GM12878 (cell line): ENCODE measurements around the gene SKIDA1. TPM values are rescaled to one million over a fixed set of nuclear protein-coding genes. Genes with fewer than 3 reads are reported as not detected.

Experiments used
- ATAC-seq: fragments of 200-7000 bp; cut with Tn5 transposase; 3 replicates; pipeline ENCODE4 v1.9.1; 2020; ENCODE audit warnings: mild to moderate bottlenecking, moderate library complexity
- BruUV-seq: library from RNA; stranded (reverse); fragments of 400-500 nt; replicated peaks from 2 replicates; lab custom pipeline; 2021; lab: Mats Ljungman, UMichigan
- CTCF ChIA-PET: fragments of 300-600 bp; sonication (Branson Sonifier 250); formaldehyde crosslinking; extraction: SDS; loops from one replicate; lab custom pipeline; 2021; ENCODE audit warnings: inconsistent platforms; lab: Yijun Ruan, JAX
- POLR2A ChIA-PET: fragments of 350-600 bp; formaldehyde crosslinking; extraction: SDS; loops from one replicate; lab custom pipeline; 2021; ENCODE audit warnings: inconsistent platforms; lab: Charles Lee
- RAD21 ChIA-PET: fragments of 300-600 bp; sonication (Branson Sonifier 250); formaldehyde crosslinking; loops from one replicate; lab custom pipeline; 2023; ENCODE audit warnings: antibody characterized with exemption; ENCODE audit not compliant: unreplicated experiment; lab: Charles Lee
- SMC1A ChIA-PET: fragments of 300-600 bp; sonication (Branson Sonifier 250); formaldehyde crosslinking; loops from one replicate; lab custom pipeline; 2023; ENCODE audit not compliant: unreplicated experiment, uncharacterized antibody; lab: Charles Lee
- DNase-seq: peaks from one replicate; pipeline ENCODE4 v3.0.0-alpha.2; 2011; ENCODE audit warnings: low read depth, low spot score
- FAIRE-seq: peaks from 3 replicates; lab custom pipeline; 2011; peaks lifted over from hg19 to GRCh38; lab: Jason Lieb, UNC
- H2AFZ ChIP-seq: 2 replicates; pipeline ENCODE4 v1.6.0; 2011; ENCODE audit warnings: low read depth, low read length, control low read depth; ENCODE audit not compliant: control insufficient read depth
- H3K27ac ChIP-seq: 2 replicates; pipeline ENCODE4 v1.5.1; 2011; ENCODE audit warnings: control low read depth; ENCODE audit not compliant: control insufficient read depth, insufficient read depth
- H3K27me3 ChIP-seq, 2 experiments: replicated peaks in 1 of 2; 2 replicates each; pipeline versions ENCODE4 v1.6.0 to v1.6.1; 2011; ENCODE audit warnings: low read length in 1 of 2; ENCODE audit not compliant: control insufficient read depth in 2 of 2, insufficient read depth in 2 of 2
- H3K36me3 ChIP-seq, 2 experiments: 2 replicates each; pipeline ENCODE4 v1.5.1; 2011; ENCODE audit warnings: low read length in 1 of 2; ENCODE audit not compliant: control insufficient read depth in 2 of 2, insufficient read depth in 2 of 2
- H3K4me1 ChIP-seq: 2 replicates; pipeline ENCODE4 v1.6.1; 2011; ENCODE audit warnings: mild to moderate bottlenecking, low read length, moderate library complexity, mixed read lengths; ENCODE audit not compliant: control insufficient read depth, insufficient read depth
- H3K4me2 ChIP-seq: 2 replicates; pipeline ENCODE4 v1.6.0; 2011; ENCODE audit warnings: control low read depth; ENCODE audit not compliant: control insufficient read depth, insufficient read depth
- H3K4me3 ChIP-seq: fragments of 200-600 bp; sonication (generic); 2 replicates; pipeline ENCODE4 v1.5.1; 2016
- H3K79me2 ChIP-seq: 2 replicates; pipeline ENCODE4 v1.6.0; 2011; ENCODE audit warnings: low read length; ENCODE audit not compliant: control insufficient read depth, insufficient read depth
- H3K9ac ChIP-seq: 2 replicates; pipeline ENCODE4 v1.8.0; 2011; ENCODE audit warnings: low read length, control low read depth, mixed read lengths; ENCODE audit not compliant: control insufficient read depth, insufficient read depth
- H3K9me3 ChIP-seq: replicated peaks from 3 replicates; pipeline ENCODE4 v1.5.1; 2011; ENCODE audit warnings: mild to moderate bottlenecking, low read length; ENCODE audit not compliant: control insufficient read depth, insufficient read depth
- H4K20me1 ChIP-seq: 2 replicates; pipeline ENCODE4 v1.6.0; 2011; ENCODE audit not compliant: control insufficient read depth, insufficient read depth
- ATF3 ChIP-seq: IDR thresholded peaks from 2 replicates; pipeline ENCODE4 v1.6.1; 2011; ENCODE audit warnings: low read depth, mild to moderate bottlenecking, low read length, moderate library complexity, borderline replicate concordance; ENCODE audit errors: extremely low read depth
- BMI1 ChIP-seq: fragments of 450-650 bp; IDR thresholded peaks from 2 replicates; pipeline ENCODE4 v1.6.1; 2016; ENCODE audit warnings: mild to moderate bottlenecking, moderate library complexity, borderline replicate concordance
- E2F8 ChIP-seq: fragments of 450-650 bp; IDR thresholded peaks from 2 replicates; pipeline ENCODE4 v1.6.1; 2018; ENCODE audit warnings: mild to moderate bottlenecking, low read depth, moderate library complexity; ENCODE audit not compliant: partially characterized antibody
- EGR1 ChIP-seq, 2 experiments: IDR thresholded peaks; 1 replicate in 1 of 2; 2 replicates in 1 of 2; pipeline ENCODE4 v1.6.1; 2011 to 2012; ENCODE audit warnings: low read depth in 2 of 2, low read length in 2 of 2, borderline replicate concordance in 1 of 2, mild to moderate bottlenecking in 1 of 2, moderate library complexity in 1 of 2
- ETV6 ChIP-seq, 2 experiments: fragments of 450-650 bp in 1 of 2; IDR thresholded peaks in 1 of 2; conservative IDR thresholded peaks in 1 of 2; 2 replicates each; pipeline ENCODE4 v1.6.1; 2014; ENCODE audit warnings: antibody characterized with exemption in 1 of 2, borderline replicate concordance in 1 of 2, low read depth in 1 of 2, mild to moderate bottlenecking in 1 of 2, moderate library complexity in 1 of 2
- GABPA ChIP-seq: IDR thresholded peaks from 2 replicates; pipeline ENCODE4 v1.6.1; 2014; ENCODE audit warnings: antibody characterized with exemption, low read depth, mild to moderate bottlenecking, inconsistent platforms
- HCFC1 ChIP-seq: fragments of 150-350 bp; IDR thresholded peaks from 2 replicates; pipeline ENCODE4 v1.6.1; 2014; ENCODE audit warnings: low read length
- HDGF ChIP-seq: fragments of 450-650 bp; IDR thresholded peaks from 2 replicates; pipeline ENCODE4 v1.6.1; 2016; ENCODE audit warnings: antibody characterized with exemption
- MTA2 ChIP-seq: fragments of 450-650 bp; IDR thresholded peaks from 2 replicates; pipeline ENCODE4 v1.6.1; 2016; ENCODE audit warnings: low read depth, mild to moderate bottlenecking, moderate library complexity
- PAX8 ChIP-seq: fragments of 450-650 bp; IDR thresholded peaks from 2 replicates; pipeline ENCODE4 v1.6.1; 2017; ENCODE audit warnings: mild to moderate bottlenecking, moderate library complexity
- RBBP5 ChIP-seq: fragments of 200-600 bp; sonication (generic); conservative IDR thresholded peaks from 2 replicates; pipeline ENCODE4 v1.6.1; 2016
- SMAD1 ChIP-seq: fragments of 450-650 bp; IDR thresholded peaks from 2 replicates; pipeline ENCODE4 v1.6.1; 2018; ENCODE audit warnings: mild to moderate bottlenecking, low read depth; ENCODE audit not compliant: partially characterized antibody
- SRF ChIP-seq, 2 experiments: IDR thresholded peaks; 2 replicates each; pipeline ENCODE4 v1.6.1; 2011; ENCODE audit warnings: low read depth in 2 of 2, low read length in 2 of 2, mild to moderate bottlenecking in 1 of 2, moderate library complexity in 1 of 2
- WGBS: methylation state at CpG from one replicate; pipeline ENCODE4 v1.1.6; 2016; ENCODE audit warnings: low lambda C conversion rate; ENCODE audit not compliant: insufficient replicate concordance, insufficient coverage; ENCODE audit errors: missing lambda C conversion rate; 5-methylcytosine and 5-hydroxymethylcytosine counted together
- in situ Hi-C: fragments of 300-500 bp; cut with MboI; formaldehyde crosslinking; loops from 9 replicates; pipeline ENCODE4 v1.14.3; 2018; ENCODE audit warnings: mixed read lengths
- intact Hi-C: fragments of 100-400 bp; cut with micrococcal nuclease; formaldehyde crosslinking; loops from one replicate; pipeline ENCODE4 v1.14.2; 2022; ENCODE audit not compliant: unreplicated experiment
- polyA plus RNA-seq, 11 experiments: library from polyadenylated mRNA; depleted of rRNA in 4 of 11; unstranded in 6 of 11; stranded (reverse) in 5 of 11; fragments of >200 nt; fragmentation: Nextera tagmentation in 4 of 11; fragmentation: Illumina TruSeq in 1 of 11; extraction: Ambion mirVana in 4 of 11; extraction: Trizol in 1 of 11; gene quantifications; 1 replicate in 1 of 11; 2 replicates in 10 of 11; pipeline versions ENCODE4 v1.2.1 to v1.2.3, GENCODE V29; 2011 to 2016; ENCODE audit warnings: inconsistent platforms in 2 of 11, missing spikeins in 2 of 11, low read depth in 1 of 11
- total RNA-seq, 4 experiments: library from RNA; depleted of rRNA in 3 of 4; stranded (reverse); fragments of >200 nt in 3 of 4; fragmentation: Illumina TruSeq in 1 of 4; extraction: Trizol in 1 of 4; gene quantifications; 2 replicates each; pipeline versions ENCODE4 v1.2.1 to v1.2.3, GENCODE V29; 2013 to 2021

SKIDA1 gene
- total and polyA plus RNA-seq, 10 of the 15 experiments (the other 5 are each of a cell fraction or from before 2014, with no cell fraction given): 0.05 to 0.90 (median 0.28) TPM

- no peak for TF ChIP-seq PAX8
- no peak for TF ChIP-seq E2F8
- TF ChIP-seq HCFC1: no peak
- TF ChIP-seq HDGF: no peak
- no peak for TF ChIP-seq ATF3
- no peak for TF ChIP-seq RBBP5
- no peak for TF ChIP-seq SRF (IDR thresholded peaks at IDR 0.05; ENCODE audit: low read depth in 2 of 2, low read length in 2 of 2)
Observed at GRCh38 chr10:21530641-21531040, 5.2 kb upstream of the SKIDA1 start (continued).

GRCh38 chr10:21530168-21530567, 4.7 kb upstream of the SKIDA1 start:
- ChIA-PET CTCF (interaction anchor here (1.0 kb wide), 1 partner anchor 12 kb away, joined by 3 read pairs; no protein-coding TSS in a partner anchor), SMC1A (interaction anchor here (1.3 to 1.7 kb wide), 2 partner anchors 10 to 201 kb away, joined by 3 to 4 read pairs; no protein-coding TSS in a partner anchor), RAD21 (interaction anchor here (1.2 kb wide), 1 partner anchor 195 kb away, joined by 4 read pairs; no protein-coding TSS in a partner anchor), POLR2A (interaction anchor here (0.6 kb wide), 1 partner anchor 1007 kb away, joined by 8 read pairs; no protein-coding TSS in a partner anchor)
- H3K9ac ChIP-seq: no peak overlapping the region
- no peak overlapping the region for H2AFZ ChIP-seq
- no TSS peak for BruUV-seq
- no peaks in the 10 kb centered on the region for H4K20me1 ChIP-seq
- peaks cover 6% of the 10 kb centered on the region for H3K4me1 ChIP-seq
- no peak overlapping the region for H3K4me2 ChIP-seq
- ATAC-seq (no peak), DNase-seq (no peak), FAIRE-seq (no peak)
- H3K4me3 ChIP-seq: no peak overlapping the region
- 0% methylated on average over 1 of the region's 1 CpG for WGBS
- peaks cover 0 to 4% of the 10 kb centered on the region in 2 experiments; a peak in 1 of 4 replicates for H3K27me3 ChIP-seq
- intact Hi-C loops: no loop called here
- TF ChIP-seq EGR1 (IDR thresholded peaks at IDR 0.05; ENCODE audit: borderline replicate concordance in 1 of 2, low read depth in 2 of 2, low read length in 2 of 2) (no peak), GABPA (no peak), MTA2 (no peak), BMI1 (no peak), SMAD1 (no peak), ETV6 (conservative IDR thresholded peaks at IDR 0.05 in 1 of 2, IDR thresholded peaks at IDR 0.05 in 1 of 2; ENCODE audit: borderline replicate concordance in 1 of 2, low read depth in 1 of 2) (no peak)
- no peaks in the 10 kb centered on the region for H3K36me3 ChIP-seq
- in situ Hi-C loops: no loop called here
- H3K9me3 ChIP-seq: no peaks in the 10 kb centered on the region
- H3K79me2 ChIP-seq: peaks cover 4% of the 10 kb centered on the region
- no peak overlapping the region for H3K27ac ChIP-seq
